Aorta (tissue), 5 donors: ENCODE results near the gene ATXN1. TPM values are rescaled to one million over a fixed set of nuclear protein-coding genes. Genes with fewer than 3 reads are reported as not detected.

Source experiments
- ATAC-seq: fragments of 200-7000 bp; cut with Tn5 transposase; one replicate; pipeline ENCODE4 v1.9.1; 2022; ENCODE audit warnings: moderate library complexity; ENCODE audit not compliant: low FRiP score
- DNase-seq, 2 donors: peaks; one replicate each; pipeline ENCODE4 v3.0.0-alpha.2; 2020
- H3K27ac ChIP-seq, 2 donors: one replicate each; pipeline ENCODE4 v1.5.1; 2013; ENCODE audit warnings: low read length in 2 of 2, mild to moderate bottlenecking in 2 of 2, moderate library complexity in 2 of 2, control low read depth in 1 of 2, inconsistent platforms in 1 of 2, low read depth in 1 of 2
- H3K27me3 ChIP-seq, 2 donors: one replicate each; pipeline ENCODE4 v1.6.1; 2013; ENCODE audit warnings: control low read depth in 1 of 2, low read length in 1 of 2, mild to moderate bottlenecking in 1 of 2, moderate library complexity in 1 of 2; ENCODE audit not compliant: insufficient read depth in 2 of 2, control insufficient read depth in 1 of 2
- H3K36me3 ChIP-seq, 2 donors: one replicate each; pipeline ENCODE4 v1.6.1; 2013; ENCODE audit warnings: control low read depth in 1 of 2, low read length in 1 of 2, mild to moderate bottlenecking in 1 of 2; ENCODE audit not compliant: insufficient read depth in 2 of 2, control insufficient read depth in 1 of 2
- H3K4me1 ChIP-seq, 2 donors: one replicate each; pipeline ENCODE4 v1.6.1; 2013; ENCODE audit warnings: low read length in 2 of 2, control low read depth in 1 of 2, mild to moderate bottlenecking in 1 of 2, moderate library complexity in 1 of 2; ENCODE audit not compliant: insufficient read depth in 2 of 2, control insufficient read depth in 1 of 2
- H3K4me3 ChIP-seq, 2 donors: one replicate each; pipeline ENCODE4 v1.5.1; 2013; ENCODE audit warnings: low read length in 2 of 2, control low read depth in 1 of 2, mild to moderate bottlenecking in 1 of 2
- H3K9me3 ChIP-seq: one replicate; pipeline ENCODE4 v1.6.1; 2013; ENCODE audit warnings: mild to moderate bottlenecking, low read length; ENCODE audit not compliant: control insufficient read depth
- WGBS, 2 donors: extraction: QIAGEN DNeasy Blood & Tissue Kit; methylation state at CpG; one replicate each; pipeline ENCODE4 v1.1.7; 2013; 5-methylcytosine and 5-hydroxymethylcytosine counted together
- intact Hi-C, 2 donors: fragments of 100-400 bp; cut with DNase I; formaldehyde crosslinking; loops; one replicate each; pipeline versions ENCODE4 v1.14.2 to v1.15.0; 2022
- polyA plus RNA-seq, 2 donors: library from polyadenylated mRNA; stranded (reverse); fragments of 200-250 nt; gene quantifications; one replicate each; pipeline ENCODE4 v1.2.3, GENCODE V29; 2013
- total RNA-seq, 2 donors: library from RNA; stranded (reverse); fragmentation: NEBNext Ultra II Directional; extraction: Animal tissue kit (Norgen Biotek cat#: 25700); gene quantifications; one replicate each; pipeline ENCODE4 v1.2.1, GENCODE V29; 2021
- donor health status: healthy with polysubstance abuse.
- donor health status: Bipolar disorder and iron deficiency.
- donor health status: DM: no; HTN: no; CAD: no.
- donor health status: DM: no; HTN: no; CAD: no.
- donor health status: DM: yes; HTN: yes; CAD: no.

Gene ATXN1
- total and polyA plus RNA-seq, 4 donors, result 11.5 to 85.5 (median 45.8) TPM

GRCh38 chr6:16548121-16548520, 213.1 kb downstream of the ATXN1 start:
- Histone ChIP-seq H3K27me3 (no peaks in the 10 kb centered on the region), H3K9me3 (no peaks in the 10 kb centered on the region), H3K4me1 (peaks cover 0 to 11% of the 10 kb centered on the region in 2 donors), H3K27ac (no peak overlapping the region), H3K36me3 (peaks cover 0 to 1% of the 10 kb centered on the region in 2 donors), H3K4me3 (no peak overlapping the region)
- 83 to 87% methylated on average over 2 of the region's 2 CpGs for WGBS, 2 donors
- DNase-seq (no peak), ATAC-seq (no peak)
- intact Hi-C loops, result loop anchor here in 1 of 2 donors (10.0 kb wide), 1 partner anchor 217 kb away; the partner anchor contains the start of gene ATXN1

GRCh38 chr6:16547587-16547986, 213.7 kb downstream of the ATXN1 start:
- Histone ChIP-seq H3K4me3 (no peak overlapping the region), H3K36me3 (peaks cover 0 to 1% of the 10 kb centered on the region in 2 donors), H3K9me3 (no peaks in the 10 kb centered on the region), H3K27me3 (no peaks in the 10 kb centered on the region), H3K27ac (no peak overlapping the region), H3K4me1 (peaks cover 0 to 11% of the 10 kb centered on the region in 2 donors)
- DNase-seq (no peak), ATAC-seq (no peak)
- intact Hi-C loops, result loop anchor here in 1 of 2 donors (10.0 kb wide), 1 partner anchor 217 kb away; the partner anchor contains the start of gene ATXN1
- 46 to 52% methylated on average over 4 of the region's 4 CpGs for WGBS, 2 donors

- no peaks in the 10 kb centered on the region for H3K9me3 ChIP-seq
- 14 to 18% methylated on average over 3 of the region's 3 CpGs for WGBS, 2 donors
- peaks cover 5 to 13% of the 10 kb centered on the region in 2 donors for H3K4me1 ChIP-seq
- DNase-seq (no peak), ATAC-seq (no peak)
- H3K27me3 ChIP-seq, result no peaks in the 10 kb centered on the region
- peaks cover 0 to 1% of the 10 kb centered on the region in 2 donors for H3K36me3 ChIP-seq
- intact Hi-C loops, result loop anchor here in 1 of 2 donors (10.0 kb wide), 1 partner anchor 218 kb away; the partner anchor contains the start of gene ATXN1
- H3K4me3 ChIP-seq, result no peak overlapping the region
- no peak overlapping the region for H3K27ac ChIP-seq
Measured at GRCh38 chr6:16546861-16547260, 214.4 kb downstream of the ATXN1 start.

GRCh38 chr6:16545382-16545781, 215.9 kb downstream of the ATXN1 start:
- no peak for ATAC-seq
- 96 to 97% methylated on average over 2 of the region's 2 CpGs for WGBS, 2 donors
- no peaks in the 10 kb centered on the region for H3K27me3 ChIP-seq
- no peak overlapping the region for H3K4me3 ChIP-seq
- H3K4me1 ChIP-seq, result peaks cover 7 to 15% of the 10 kb centered on the region in 2 donors
- H3K36me3 ChIP-seq, result no peaks in the 10 kb centered on the region
- H3K9me3 ChIP-seq, result no peaks in the 10 kb centered on the region
- no peak overlapping the region for H3K27ac ChIP-seq
- intact Hi-C loops, result loop anchor here in 1 of 2 donors (10.0 kb wide), 1 partner anchor 219 kb away; the partner anchor contains the start of gene ATXN1
- no peak for DNase-seq

GRCh38 chr6:16544521-16544920, 216.7 kb downstream of the ATXN1 start:
- H3K4me3 ChIP-seq, result no peak overlapping the region
- DNase-seq (no peak), ATAC-seq (no peak)
- no peaks in the 10 kb centered on the region for H3K27me3 ChIP-seq
- H3K27ac ChIP-seq, result peak overlapping the region; percentile 2 to 45
- H3K9me3 ChIP-seq, result no peaks in the 10 kb centered on the region
- no peaks in the 10 kb centered on the region for H3K36me3 ChIP-seq
- 49% methylated on average over 7 of the region's 7 CpGs for WGBS, 2 donors
- intact Hi-C loops, result loop anchor here in 1 of 2 donors (10.0 kb wide), 1 partner anchor 220 kb away; the partner anchor contains the start of gene ATXN1
- peaks cover 7 to 15% of the 10 kb centered on the region in 2 donors for H3K4me1 ChIP-seq

GRCh38 chr6:16544006-16544405, 217.3 kb downstream of the ATXN1 start:
- H3K27ac ChIP-seq, result peak overlapping the region; percentile 33 to 60
- no peak overlapping the region for H3K4me3 ChIP-seq
- no peaks in the 10 kb centered on the region for H3K36me3 ChIP-seq
- peak in 1 of 2 donors; percentile 52 for DNase-seq
- H3K9me3 ChIP-seq, result no peaks in the 10 kb centered on the region
- ATAC-seq, result peak; percentile 39
- 8 to 18% methylated on average over 11 of the region's 11 CpGs for WGBS, 2 donors
- no peaks in the 10 kb centered on the region for H3K27me3 ChIP-seq
- H3K4me1 ChIP-seq, result peaks cover 7 to 15% of the 10 kb centered on the region in 2 donors
- intact Hi-C loops, result loop anchor here in 1 of 2 donors (10.0 kb wide), 1 partner anchor 221 kb away; the partner anchor contains the start of gene ATXN1

- peaks cover 7 to 15% of the 10 kb centered on the region in 2 donors for H3K4me1 ChIP-seq
- H3K36me3 ChIP-seq, result no peaks in the 10 kb centered on the region
- ATAC-seq (no peak), DNase-seq (no peak)
- H3K9me3 ChIP-seq, result no peaks in the 10 kb centered on the region
- no peak overlapping the region for H3K4me3 ChIP-seq
- no peaks in the 10 kb centered on the region for H3K27me3 ChIP-seq
- H3K27ac ChIP-seq, result peak overlapping the region in 1 of 2 donors; percentile 33
- intact Hi-C loops, result loop anchor here in 1 of 2 donors (10.0 kb wide), 1 partner anchor 221 kb away; the partner anchor contains the start of gene ATXN1
- WGBS, 2 donors, result 50 to 60% methylated on average over 5 of the region's 5 CpGs
Measured at GRCh38 chr6:16543521-16543920, 217.7 kb downstream of the ATXN1 start.

GRCh38 chr6:16542070-16542469, 219.2 kb downstream of the ATXN1 start:
- Histone ChIP-seq H3K9me3 (no peaks in the 10 kb centered on the region), H3K4me1 (peaks cover 7 to 15% of the 10 kb centered on the region in 2 donors), H3K4me3 (no peak overlapping the region), H3K27ac (no peak overlapping the region), H3K36me3 (no peaks in the 10 kb centered on the region), H3K27me3 (no peaks in the 10 kb centered on the region)
- ATAC-seq (no peak), DNase-seq (no peak)
- intact Hi-C loops, result loop anchor here in 1 of 2 donors (10.0 kb wide), 1 partner anchor 223 kb away; the partner anchor contains the start of gene ATXN1
- 63 to 76% methylated on average over 7 of the region's 7 CpGs for WGBS, 2 donors
